Measurements from ENCODE around the gene SCYL2. TPM values are rescaled to one million over a fixed set of nuclear protein-coding genes. Genes with fewer than 3 reads are reported as not detected.
"Not testable (repeated sequence)": the region's sequence is repeated elsewhere in the genome, so short reads cannot be mapped to it uniquely, and the experiment has no call there.

SCYL2 gene
- total and polyA plus RNA-seq, 2 experiments from 2014 or later = 15.0 to 57.5 TPM

DNA sequence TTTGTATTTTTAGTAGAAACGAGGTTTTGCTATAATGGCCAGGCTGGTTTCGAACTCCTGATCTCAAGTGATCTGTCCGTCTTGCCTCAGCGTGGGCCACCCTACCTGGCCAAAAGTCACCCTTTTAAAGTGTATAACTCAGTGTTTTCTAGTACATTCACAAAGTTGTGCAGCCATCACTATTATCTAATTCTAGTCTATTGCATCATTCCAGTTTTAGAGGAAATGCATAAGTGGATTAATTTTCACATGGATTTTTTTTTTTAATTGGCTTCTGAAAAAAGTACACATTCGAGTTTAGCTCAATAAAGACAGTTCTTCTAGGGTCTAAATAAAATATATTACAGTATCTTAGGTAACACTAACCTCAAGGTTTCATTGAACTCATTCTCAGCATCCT lies 3.8 kb upstream of the SCYL2 start (continued):
- TF ChIP-seq, protein P1, sequence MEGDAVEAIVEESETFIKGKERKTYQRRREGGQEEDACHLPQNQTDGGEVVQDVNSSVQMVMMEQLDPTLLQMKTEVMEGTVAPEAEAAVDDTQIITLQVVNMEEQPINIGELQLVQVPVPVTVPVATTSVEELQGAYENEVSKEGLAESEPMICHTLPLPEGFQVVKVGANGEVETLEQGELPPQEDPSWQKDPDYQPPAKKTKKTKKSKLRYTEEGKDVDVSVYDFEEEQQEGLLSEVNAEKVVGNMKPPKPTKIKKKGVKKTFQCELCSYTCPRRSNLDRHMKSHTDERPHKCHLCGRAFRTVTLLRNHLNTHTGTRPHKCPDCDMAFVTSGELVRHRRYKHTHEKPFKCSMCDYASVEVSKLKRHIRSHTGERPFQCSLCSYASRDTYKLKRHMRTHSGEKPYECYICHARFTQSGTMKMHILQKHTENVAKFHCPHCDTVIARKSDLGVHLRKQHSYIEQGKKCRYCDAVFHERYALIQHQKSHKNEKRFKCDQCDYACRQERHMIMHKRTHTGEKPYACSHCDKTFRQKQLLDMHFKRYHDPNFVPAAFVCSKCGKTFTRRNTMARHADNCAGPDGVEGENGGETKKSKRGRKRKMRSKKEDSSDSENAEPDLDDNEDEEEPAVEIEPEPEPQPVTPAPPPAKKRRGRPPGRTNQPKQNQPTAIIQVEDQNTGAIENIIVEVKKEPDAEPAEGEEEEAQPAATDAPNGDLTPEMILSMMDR (conservative IDR thresholded peaks at IDR 0.05; ENCODE audit: low read depth in 2 of 2) = no peak
- TF ChIP-seq, protein P2, sequence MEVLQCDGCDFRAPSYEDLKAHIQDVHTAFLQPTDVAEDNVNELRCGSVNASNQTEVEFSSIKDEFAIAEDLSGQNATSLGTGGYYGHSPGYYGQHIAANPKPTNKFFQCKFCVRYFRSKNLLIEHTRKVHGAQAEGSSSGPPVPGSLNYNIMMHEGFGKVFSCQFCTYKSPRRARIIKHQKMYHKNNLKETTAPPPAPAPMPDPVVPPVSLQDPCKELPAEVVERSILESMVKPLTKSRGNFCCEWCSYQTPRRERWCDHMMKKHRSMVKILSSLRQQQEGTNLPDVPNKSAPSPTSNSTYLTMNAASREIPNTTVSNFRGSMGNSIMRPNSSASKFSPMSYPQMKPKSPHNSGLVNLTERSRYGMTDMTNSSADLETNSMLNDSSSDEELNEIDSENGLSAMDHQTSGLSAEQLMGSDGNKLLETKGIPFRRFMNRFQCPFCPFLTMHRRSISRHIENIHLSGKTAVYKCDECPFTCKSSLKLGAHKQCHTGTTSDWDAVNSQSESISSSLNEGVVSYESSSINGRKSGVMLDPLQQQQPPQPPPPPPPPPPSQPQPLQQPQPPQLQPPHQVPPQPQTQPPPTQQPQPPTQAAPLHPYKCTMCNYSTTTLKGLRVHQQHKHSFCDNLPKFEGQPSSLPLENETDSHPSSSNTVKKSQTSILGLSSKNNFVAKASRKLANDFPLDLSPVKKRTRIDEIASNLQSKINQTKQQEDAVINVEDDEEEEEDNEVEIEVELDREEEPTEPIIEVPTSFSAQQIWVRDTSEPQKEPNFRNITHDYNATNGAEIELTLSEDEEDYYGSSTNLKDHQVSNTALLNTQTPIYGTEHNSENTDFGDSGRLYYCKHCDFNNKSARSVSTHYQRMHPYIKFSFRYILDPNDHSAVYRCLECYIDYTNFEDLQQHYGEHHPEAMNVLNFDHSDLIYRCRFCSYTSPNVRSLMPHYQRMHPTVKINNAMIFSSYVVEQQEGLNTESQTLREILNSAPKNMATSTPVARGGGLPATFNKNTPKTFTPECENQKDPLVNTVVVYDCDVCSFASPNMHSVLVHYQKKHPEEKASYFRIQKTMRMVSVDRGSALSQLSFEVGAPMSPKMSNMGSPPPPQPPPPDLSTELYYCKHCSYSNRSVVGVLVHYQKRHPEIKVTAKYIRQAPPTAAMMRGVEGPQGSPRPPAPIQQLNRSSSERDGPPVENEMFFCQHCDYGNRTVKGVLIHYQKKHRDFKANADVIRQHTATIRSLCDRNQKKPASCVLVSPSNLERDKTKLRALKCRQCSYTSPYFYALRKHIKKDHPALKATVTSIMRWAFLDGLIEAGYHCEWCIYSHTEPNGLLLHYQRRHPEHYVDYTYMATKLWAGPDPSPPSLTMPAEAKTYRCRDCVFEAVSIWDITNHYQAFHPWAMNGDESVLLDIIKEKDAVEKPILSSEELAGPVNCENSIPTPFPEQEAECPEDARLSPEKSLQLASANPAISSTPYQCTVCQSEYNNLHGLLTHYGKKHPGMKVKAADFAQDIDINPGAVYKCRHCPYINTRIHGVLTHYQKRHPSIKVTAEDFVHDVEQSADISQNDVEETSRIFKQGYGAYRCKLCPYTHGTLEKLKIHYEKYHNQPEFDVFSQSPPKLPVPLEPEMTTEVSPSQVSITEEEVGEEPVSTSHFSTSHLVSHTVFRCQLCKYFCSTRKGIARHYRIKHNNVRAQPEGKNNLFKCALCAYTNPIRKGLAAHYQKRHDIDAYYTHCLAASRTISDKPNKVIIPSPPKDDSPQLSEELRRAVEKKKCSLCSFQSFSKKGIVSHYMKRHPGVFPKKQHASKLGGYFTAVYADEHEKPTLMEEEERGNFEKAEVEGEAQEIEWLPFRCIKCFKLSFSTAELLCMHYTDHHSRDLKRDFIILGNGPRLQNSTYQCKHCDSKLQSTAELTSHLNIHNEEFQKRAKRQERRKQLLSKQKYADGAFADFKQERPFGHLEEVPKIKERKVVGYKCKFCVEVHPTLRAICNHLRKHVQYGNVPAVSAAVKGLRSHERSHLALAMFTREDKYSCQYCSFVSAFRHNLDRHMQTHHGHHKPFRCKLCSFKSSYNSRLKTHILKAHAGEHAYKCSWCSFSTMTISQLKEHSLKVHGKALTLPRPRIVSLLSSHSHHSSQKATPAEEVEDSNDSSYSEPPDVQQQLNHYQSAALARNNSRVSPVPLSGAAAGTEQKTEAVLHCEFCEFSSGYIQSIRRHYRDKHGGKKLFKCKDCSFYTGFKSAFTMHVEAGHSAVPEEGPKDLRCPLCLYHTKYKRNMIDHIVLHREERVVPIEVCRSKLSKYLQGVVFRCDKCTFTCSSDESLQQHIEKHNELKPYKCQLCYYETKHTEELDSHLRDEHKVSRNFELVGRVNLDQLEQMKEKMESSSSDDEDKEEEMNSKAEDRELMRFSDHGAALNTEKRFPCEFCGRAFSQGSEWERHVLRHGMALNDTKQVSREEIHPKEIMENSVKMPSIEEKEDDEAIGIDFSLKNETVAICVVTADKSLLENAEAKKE (CRISPR knock-in tag; IDR thresholded peaks at IDR 0.05) = no peak
- no peak for TF ChIP-seq EZH2 (IDR thresholded peaks at IDR 0.05; ENCODE audit: low read depth, unreplicated experiment)
- no peak for TF ChIP-seq EZH2phosphoT487 (IDR thresholded peaks at IDR 0.05; ENCODE audit: unreplicated experiment)

DNA sequence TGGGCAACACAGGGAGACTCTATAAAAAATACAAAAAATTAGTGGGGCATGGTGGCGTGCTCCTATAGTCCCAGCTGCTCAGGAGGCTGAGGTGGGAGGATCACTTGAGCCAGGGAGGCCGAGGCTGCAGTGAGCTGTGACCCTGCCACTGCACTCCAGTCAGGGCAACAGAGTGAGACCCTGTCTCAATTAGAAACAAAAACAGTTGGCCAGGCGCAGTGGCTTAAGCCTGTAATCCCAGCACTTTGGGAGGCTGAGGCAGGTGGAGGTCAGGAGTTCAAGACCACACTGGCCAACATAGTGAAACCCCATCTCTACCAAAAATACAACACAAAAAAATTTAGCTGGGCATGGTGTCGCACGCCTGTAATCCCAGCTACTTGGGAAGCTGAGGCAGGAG lies 1.9 kb upstream of the SCYL2 start:
- not testable (repeated sequence) for H3K27ac Mint-ChIP-seq; H3F3A ChIP-seq (replicated peaks; ENCODE audit: low read depth); ATAC-seq; H3K4me3 ChIP-seq; H2AFZ ChIP-seq; H3K36me3 Mint-ChIP-seq (ENCODE audit: low read depth); H3K9me2 ChIP-seq (ENCODE audit: insufficient read depth); DNase-seq (ENCODE audit: low spot score); H3K36me3 ChIP-seq (ENCODE audit: insufficient read depth); H3K4me3 Mint-ChIP-seq; H3K4me2 ChIP-seq; H3K27me3 ChIP-seq (ENCODE audit: insufficient read depth); H4K20me1 ChIP-seq (replicated peaks; ENCODE audit: insufficient read depth); H3K27me3 Mint-ChIP-seq (ENCODE audit: insufficient read depth, low read depth, poor library complexity); H3K27ac ChIP-seq (ENCODE audit: low read depth); H3K9me3 Mint-ChIP-seq
- H3K4me1 ChIP-seq (ENCODE audit: insufficient read depth) = peaks cover 16% of the 10 kb centered on the region
- peaks cover 26% of the 10 kb centered on the region for H3K79me2 ChIP-seq (replicated peaks; ENCODE audit: insufficient read depth)
- H3K4me1 Mint-ChIP-seq = peaks cover 15% of the 10 kb centered on the region

Measured in GM23338 (cell line).